ENCODE measurements around the gene GAK.

DNA sequence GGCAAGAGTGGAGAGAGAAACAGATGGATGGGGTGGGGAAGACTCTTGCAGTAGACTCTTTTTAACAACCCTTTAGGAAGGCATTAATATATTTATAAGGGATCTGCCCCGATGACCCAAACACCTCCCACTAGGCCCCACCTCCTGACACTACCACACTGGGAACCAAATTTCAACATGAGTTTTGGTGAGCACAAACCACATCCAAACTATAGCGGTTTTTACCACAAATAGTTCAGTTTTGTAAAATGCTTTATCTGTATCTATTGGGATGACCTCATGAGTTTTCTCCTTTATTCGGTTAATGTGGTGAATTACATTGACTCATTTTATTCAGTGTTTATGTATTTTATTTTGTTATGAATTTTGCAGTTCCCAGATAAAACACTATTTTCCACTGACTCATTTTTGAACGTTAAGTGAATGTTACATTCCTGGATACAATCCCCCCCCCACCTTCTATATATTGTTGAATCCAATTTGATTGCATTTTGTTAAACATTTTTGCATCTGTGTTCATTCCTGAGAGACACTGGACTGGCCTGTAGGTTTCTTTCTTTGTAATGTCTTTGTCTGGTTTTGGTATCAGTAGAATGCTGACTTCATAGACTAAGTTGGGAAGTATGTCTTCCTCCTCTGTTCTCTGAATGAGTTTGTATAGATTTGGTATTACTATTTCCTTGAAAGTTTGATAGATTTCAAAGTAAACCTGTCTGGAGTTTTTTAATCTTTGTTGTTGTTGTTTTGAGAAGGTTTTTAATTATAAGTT is 92.3 kb downstream of the GAK start:
- TF ChIP-seq, protein P1, sequence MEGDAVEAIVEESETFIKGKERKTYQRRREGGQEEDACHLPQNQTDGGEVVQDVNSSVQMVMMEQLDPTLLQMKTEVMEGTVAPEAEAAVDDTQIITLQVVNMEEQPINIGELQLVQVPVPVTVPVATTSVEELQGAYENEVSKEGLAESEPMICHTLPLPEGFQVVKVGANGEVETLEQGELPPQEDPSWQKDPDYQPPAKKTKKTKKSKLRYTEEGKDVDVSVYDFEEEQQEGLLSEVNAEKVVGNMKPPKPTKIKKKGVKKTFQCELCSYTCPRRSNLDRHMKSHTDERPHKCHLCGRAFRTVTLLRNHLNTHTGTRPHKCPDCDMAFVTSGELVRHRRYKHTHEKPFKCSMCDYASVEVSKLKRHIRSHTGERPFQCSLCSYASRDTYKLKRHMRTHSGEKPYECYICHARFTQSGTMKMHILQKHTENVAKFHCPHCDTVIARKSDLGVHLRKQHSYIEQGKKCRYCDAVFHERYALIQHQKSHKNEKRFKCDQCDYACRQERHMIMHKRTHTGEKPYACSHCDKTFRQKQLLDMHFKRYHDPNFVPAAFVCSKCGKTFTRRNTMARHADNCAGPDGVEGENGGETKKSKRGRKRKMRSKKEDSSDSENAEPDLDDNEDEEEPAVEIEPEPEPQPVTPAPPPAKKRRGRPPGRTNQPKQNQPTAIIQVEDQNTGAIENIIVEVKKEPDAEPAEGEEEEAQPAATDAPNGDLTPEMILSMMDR (IDR thresholded peaks at IDR 0.05; ENCODE audit: poor library complexity), result no peak
- no peak for TF ChIP-seq EZH2 (IDR thresholded peaks at IDR 0.05; ENCODE audit: borderline replicate concordance)

Data from hepatocyte (in vitro differentiated cells).